HG03439 (cell line): ENCODE data around the gene NUDT3.
"Not testable (repeated sequence)": the region's sequence is repeated elsewhere in the genome, so short reads cannot be mapped to it uniquely, and the experiment has no call there.

Source experiments
- ATAC-seq: cut with Tn5 transposase; IDR thresholded peaks from one replicate; pipeline ENCODE4 v1.9.1; 2021; ENCODE audit warnings: mild to moderate bottlenecking, moderate library complexity; ENCODE audit not compliant: unreplicated experiment

The NUDT3 gene

GRCh38 chr6:34346175-34347119, 46.0 kb downstream of the NUDT3 start:
- no peak for ATAC-seq

GRCh38 chr6:34343806-34344205, 48.7 kb downstream of the NUDT3 start:
- ATAC-seq, result no peak

- ATAC-seq, result no peak
Observed at GRCh38 chr6:34342247-34342646, 50.2 kb downstream of the NUDT3 start.

DNA sequence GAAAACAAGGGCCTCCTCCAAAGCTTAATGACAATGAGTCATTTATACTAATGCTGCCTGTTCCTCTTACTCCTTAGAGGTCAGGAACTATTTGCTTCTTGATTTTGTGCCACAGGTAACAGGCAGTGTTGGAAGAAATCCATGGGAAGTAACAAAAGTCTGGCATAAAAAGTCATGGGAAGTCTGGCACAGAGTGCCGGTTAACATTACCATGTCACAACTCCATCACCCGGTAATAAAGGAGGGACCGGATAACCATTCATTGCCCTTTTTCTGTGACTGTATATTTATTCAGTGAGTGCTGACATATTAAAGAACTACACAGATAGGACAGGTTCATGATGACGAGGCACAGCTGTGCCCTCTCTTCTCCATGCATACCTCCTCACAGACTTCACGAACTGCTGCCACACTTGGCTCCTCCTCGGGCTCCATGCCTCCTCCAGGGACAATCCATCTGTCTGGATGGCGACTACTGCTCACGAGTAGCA, 50.9 kb downstream of the NUDT3 start:
- ATAC-seq, result no peak

DNA sequence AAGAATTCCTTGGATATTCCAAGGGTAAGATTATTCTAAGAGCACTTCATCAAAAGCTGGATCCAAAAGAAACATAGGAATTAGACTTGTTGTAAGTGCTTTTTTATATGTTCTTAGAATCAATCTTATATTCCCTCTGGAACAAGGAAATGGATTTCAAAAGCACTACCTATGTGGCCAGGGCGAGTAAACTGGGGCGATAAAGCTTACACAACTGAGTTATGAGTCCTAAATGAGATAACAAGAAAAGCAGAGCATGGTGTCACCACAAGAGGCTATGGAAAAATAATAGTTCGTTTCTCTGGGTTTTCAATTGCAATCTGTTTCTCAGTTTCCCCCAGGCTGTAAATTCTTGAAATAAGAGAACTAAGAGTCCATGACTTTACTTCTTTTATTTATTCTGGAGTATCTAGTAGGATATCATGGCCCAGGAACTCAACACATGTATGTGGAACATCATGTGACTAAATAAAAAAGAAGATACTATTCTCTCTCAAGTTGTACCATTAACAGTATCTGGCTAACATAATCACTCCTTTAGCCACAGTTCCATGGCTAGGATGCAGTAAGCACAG, 51.5 kb downstream of the NUDT3 start:
- ATAC-seq, result no peak

DNA sequence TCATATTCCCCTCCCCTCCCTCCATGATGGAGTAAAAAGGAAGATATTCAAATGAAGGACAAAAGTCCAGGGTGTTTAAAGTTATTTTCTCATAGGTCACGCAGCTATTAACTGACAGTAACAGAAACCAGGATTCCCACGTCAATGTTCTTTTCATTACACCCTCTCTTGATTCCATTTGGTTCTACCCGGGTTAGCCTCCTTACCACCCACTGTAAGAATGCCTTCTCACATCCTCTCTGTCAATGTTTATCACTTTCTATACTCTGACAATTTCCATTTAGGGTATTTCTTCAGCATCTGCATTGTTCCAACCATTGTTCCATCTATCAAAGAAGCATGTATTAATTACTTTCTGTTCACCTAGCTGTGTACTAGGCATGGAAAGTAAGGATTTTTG, 52.1 kb downstream of the NUDT3 start:
- ATAC-seq, result no peak

GRCh38 chr6:34339971-34340370, 52.5 kb downstream of the NUDT3 start:
- ATAC-seq, result no peak

DNA sequence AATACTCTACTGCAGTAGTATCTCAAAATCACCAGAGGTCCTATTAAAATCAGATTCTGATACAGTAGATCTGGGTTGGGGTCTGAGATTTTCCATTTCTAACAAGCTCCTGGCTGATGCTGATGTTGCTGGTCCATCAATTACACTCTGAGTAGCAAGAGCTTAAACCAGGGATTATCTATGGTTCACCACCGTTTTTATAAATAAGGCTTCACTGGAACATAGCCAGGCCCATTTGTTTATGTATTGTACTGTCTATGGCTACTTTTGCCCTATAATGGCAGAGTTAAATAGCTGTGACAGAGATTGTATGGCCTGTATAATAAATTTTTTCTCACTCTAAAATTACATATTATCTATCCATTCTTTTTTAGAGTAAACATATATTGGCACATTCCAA, 53.0 kb downstream of the NUDT3 start:
- ATAC-seq, result no peak

GRCh38 chr6:34338811-34339210, 53.7 kb downstream of the NUDT3 start:
- no peak for ATAC-seq

DNA sequence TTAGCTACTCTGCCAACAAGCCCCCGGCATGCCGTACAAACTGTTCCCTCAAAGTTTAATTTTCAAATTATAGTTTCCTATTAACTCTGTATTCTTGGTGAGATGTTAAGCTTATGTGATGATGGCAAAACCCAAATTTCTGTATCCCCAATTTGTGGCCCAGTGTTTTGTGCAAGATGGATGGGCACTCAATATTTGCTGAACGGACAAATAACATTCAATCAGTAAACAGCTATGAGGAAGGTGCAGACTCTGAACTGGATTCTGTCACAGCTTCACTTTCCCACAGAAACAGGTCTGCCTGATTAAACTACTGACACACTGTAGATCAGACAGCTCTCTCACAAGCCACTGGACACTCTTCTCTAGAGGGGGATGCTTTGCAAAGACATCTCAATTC, 54.1 kb downstream of the NUDT3 start:
- ATAC-seq, result no peak

- no peak for ATAC-seq
Observed at GRCh38 chr6:34334796-34335416, 57.6 kb downstream of the NUDT3 start.

GRCh38 chr6:34333858-34334257, 58.6 kb downstream of the NUDT3 start:
- ATAC-seq, result no peak

DNA sequence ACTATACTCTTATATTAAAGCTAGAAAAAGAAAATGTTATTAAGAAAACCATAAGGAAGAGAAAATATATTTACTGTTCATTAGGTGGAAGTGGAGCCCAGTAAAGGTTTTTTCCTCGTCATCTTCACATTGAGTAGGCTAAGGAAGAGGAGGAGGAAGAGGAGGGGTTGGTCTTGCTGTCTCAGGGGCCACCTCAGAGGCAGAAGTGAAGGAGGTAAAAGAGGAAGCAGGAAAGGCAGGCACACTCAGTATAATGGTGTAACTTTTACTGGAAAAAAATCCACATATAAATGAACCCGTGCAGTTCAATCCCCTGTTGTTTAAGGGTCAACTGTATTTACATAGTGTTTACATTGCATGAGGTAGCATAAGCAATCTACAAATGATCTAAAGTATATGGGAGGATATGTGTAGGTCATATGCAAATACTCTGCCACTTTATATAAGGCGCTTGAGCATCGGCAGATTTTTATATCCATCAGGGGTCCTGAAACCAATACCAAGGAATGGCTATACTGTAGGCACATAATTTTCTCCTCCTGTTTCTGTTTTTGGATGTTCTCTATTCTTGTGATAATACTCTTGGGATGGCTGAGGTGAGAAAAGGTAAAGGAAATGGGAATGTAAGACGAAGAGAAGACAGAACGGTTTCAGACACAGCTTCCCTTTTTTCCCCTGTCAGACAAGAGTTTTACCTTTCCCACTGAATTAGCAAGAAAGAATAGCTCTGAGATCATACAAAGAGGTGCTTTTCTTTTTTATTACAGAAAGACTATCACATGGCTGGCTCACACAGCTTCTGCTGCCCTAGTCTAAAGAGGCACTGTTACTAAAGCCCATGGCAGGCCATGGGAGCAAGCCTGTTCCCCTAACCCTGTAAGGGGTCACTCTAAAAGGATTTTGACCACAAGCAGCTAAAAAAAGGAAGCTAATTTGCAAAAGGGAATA, 59.9 kb downstream of the NUDT3 start:
- ATAC-seq, result no peak

DNA sequence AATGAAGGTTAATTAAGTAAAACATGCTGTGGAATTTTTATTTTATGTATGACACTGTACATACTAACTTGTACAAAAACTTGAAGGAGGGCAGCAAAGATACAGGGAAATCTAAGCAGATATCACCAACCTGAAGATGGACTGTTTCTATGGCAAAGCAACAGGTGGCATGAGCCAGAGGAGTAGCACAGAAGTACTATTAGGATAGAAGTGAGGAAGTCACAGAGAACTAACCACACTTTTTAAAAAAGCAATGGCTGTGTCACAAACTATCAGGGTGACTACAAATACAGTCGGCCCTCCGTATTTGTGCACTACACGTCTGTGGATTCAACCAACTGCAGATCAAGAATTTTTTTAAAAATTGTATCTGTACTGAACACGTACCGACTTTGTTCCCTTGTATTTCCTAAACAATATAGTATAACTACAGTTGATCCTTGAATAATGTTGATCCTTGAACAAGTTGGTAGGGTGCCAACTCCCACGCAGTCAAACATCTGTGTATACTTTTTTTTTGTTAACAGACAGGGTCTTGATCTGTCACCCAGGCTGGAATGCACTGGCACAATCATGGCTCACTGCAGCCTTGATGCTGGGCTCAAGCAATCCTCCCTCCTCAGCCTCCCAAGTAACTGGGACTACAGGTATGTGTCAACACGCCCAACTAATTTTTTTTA, 61.0 kb downstream of the NUDT3 start:
- ATAC-seq, result no peak

DNA sequence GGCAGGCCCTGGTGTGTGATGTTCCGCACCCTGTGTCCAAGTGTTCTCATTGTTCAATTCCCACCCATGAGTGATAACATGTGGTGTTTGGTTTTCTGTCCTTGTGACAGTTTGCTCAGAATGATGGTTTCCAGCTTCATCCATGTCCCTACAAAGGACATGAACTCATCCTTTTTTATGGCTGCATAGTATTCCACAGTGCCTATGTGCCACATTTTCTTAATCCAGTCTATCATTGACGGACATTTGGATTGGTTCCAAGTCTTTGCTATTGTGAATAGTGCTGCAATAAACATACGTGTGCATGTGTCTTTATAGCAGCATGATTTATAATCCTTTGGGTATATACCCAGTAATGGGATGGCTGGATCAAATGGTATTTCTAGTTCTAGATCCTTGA, 62.7 kb downstream of the NUDT3 start:
- not testable (repeated sequence) for ATAC-seq

DNA sequence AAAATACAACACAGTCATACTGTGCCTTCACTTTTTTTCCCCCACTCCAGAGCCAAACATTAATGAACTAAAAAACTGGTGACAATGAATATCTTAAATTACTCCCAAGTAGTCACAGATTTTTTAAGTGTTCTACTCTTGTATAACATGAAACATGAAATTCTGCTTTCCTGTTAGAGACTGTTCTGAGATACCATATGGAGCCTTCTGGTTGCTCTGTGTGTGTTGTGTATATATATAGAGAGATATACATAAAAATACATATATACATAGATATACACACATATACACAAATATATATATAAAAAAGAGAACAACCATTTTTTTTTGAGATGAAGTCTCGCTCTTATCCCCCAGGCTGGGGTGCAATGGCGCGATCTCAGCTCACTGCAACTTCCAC, 63.5 kb downstream of the NUDT3 start:
- ATAC-seq, result no peak

DNA sequence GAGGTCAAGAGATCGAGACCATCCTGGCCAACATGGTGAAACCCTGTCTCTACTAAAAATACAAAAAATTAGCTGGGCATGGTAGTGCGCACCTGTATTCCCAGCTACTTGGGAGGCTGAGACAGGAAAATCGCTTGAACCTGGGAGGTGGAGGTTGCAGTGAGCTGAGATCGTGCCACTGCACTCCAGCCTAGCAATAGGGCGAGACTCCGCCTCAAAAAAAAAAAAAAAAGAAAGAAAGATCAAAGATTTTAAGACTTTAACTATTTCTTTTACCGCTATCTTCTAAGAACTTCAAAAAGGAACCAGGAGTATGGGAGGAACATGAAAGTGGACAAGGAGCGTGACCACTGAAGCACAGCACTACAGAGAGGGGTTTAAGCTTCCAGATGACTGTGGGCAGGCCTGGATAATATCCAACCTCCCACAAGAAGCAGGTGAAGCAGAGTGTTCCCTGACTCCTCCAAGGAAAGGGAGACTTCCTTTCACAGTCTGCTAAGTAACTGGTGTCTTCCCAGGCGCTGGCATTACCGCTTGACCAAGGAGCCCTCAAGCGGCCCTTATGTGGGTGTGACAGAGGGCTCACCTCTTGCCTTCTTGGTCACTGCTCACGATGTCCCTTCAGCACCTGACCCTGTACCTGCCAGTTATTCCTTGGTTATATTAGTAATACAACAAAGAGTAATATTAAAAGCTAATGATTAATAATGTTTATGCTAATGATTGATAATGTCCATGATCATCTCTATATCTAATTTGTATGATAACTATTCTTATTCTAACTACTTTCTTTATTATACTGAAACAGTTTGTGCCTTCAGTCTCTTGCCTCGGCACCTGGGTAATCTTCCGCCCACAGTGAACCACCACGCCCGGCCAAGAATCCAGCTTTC, 64.9 kb downstream of the NUDT3 start:
- ATAC-seq, result not testable (repeated sequence)

DNA sequence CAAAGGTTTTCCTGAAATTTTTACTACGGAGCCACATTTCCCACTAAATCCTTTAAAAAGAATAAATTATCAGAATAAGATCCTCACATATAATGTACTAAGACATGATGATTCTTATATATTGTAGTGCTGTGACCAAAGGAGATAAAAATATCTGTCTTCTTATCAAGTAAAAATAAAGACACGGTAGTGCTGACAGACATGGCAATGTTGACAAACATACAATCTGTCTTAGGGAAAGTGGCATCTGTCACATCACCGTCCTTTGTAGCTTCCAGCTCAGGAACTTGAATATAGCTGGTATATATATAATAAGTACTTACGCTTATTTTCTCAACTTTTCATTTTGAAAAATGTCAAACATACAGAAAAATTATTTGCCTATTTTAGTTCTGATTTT, 66.8 kb downstream of the NUDT3 start:
- no peak for ATAC-seq
